Measurements from ENCODE around the gene PDHA2.
"Not testable (repeated sequence)": the region's sequence is repeated elsewhere in the genome, so short reads cannot be mapped to it uniquely, and the experiment has no call there.

The PDHA2 gene

GRCh38 chr4:95839891-95840290, at the start of gene PDHA2:
TSS of gene PDHA2 (plus strand) at chr4:95840093. CDS start at chr4:95840151, 58 bp downstream.
- no peak for DNase-seq

DNA sequence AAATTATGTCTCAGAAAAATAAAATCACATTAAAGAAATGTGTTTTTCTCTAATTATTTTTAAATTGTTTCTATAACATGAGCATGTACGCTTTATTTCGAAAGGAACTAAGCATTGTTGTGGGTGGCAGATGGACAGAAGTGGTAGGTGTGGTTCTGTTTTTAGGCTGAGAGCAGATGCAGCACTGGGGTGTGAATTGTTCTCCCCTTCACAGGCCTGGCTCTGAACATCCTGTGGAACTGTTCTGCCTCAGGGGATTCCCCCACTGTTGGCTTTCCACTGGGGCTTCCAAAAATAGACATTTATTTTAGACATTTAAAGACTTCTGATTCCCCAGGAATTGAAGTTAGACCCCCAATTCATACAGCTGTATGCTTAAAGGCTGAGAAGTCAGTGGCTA, 41.9 kb upstream of the PDHA2 start:
- no peak for DNase-seq

DNA sequence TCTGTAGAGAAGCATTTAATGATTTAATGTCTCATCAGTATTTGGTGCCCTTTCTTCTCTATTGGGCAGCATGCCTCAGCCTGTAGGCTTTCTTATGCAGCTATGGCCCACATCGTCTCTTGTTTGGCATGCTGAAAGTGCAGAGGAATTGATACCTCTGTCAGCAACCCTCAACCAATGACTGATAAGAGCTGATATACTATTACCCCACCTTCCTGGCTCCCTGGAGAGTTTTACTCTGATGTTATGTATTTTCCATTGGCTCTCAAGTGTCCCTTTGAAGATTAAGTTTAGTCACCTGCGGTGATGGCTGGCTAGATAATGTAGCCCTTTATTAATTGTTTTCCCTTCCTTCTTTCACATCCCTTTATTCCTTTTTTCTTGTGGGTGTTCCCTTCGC, 41.2 kb upstream of the PDHA2 start:
- no peak for DNase-seq

DNA sequence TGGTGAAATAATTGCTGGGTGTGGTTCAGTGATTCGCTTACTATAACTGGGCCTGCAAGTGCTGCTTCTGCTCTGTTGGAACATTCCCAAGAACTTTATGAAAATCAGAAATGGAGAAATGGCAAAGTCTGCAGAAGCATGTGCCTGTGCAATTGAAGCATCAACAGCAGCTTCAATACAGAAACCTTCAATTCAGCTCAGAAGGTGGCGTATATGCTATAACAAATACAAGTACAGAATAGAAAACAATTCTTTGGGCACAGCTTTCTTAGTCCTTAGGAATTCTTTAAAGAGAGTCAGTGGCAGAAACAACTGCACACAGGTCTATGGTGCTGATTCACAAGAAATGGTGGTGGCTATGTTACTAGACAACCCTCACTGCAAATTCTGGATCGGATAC, 18.0 kb upstream of the PDHA2 start:
- no peak for DNase-seq

GRCh38 chr4:95825546-95825945, 14.3 kb upstream of the PDHA2 start:
- no peak for DNase-seq

DNA sequence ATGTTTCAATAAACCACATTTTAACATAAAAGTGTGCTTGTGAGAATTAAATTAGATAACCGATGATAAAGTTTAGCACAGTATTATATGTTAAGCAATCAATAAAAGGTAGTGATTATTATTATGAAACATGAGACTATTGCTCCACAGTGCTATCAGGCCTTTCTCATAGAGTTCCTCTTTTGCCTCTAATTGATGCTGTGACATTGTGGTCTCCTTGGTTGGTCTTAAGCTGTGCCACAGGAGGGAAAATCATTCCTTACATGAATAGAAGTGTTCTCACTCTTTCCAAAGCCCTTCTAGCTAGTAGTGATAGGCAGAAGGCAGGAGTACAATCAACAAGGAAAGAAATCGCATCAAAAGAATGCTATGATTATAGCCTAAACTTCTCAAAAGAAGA, 9.2 kb upstream of the PDHA2 start:
- no peak for DNase-seq

DNA sequence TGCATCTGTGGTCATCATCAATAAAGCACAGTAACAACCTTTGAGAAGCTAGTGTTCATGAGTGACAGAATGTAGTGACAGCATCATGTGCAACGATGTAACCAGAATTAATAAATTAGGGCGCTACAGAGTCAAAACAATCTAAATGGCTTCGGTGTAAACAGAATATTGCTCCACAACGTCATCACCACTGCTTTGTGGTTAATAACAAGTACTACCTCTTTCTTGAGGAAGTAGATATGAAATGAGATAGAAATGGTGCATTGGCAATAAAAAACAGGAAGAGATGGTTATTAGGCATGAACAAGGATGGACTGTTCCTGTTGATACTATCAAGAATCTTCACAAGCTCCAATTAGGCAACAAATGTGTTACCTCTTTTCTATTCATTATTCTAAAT, 8.7 kb upstream of the PDHA2 start:
- DNase-seq, result no peak

DNA sequence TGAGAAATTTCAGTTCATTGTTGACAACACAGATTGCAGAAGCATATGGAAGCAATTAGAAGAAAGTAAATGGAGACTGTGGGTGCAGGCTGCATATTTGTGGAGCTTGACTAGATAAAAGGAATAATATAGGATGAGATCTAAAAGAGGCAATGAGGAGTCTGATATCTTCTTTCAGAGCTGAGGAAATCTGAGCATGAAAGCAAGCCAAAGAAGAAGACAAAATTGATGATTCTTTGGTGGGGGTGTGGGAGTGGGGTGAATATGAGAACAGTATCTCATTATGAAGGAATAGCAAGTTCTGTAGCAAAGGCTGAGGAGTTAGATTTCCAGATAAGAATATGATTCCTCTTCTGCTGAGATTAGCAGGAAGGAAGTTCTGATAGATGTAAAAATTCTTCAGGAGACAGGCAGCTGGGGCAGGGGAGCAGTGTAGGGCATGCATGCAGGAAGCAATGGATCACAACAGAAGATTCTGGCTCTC, 6.1 kb upstream of the PDHA2 start:
- DNase-seq, result no peak

GRCh38 chr4:95835672-95836071, 4.2 kb upstream of the PDHA2 start:
- no peak for DNase-seq

- DNase-seq, result no peak
Measured at GRCh38 chr4:95838192-95838591, 1.7 kb upstream of the PDHA2 start.

DNA sequence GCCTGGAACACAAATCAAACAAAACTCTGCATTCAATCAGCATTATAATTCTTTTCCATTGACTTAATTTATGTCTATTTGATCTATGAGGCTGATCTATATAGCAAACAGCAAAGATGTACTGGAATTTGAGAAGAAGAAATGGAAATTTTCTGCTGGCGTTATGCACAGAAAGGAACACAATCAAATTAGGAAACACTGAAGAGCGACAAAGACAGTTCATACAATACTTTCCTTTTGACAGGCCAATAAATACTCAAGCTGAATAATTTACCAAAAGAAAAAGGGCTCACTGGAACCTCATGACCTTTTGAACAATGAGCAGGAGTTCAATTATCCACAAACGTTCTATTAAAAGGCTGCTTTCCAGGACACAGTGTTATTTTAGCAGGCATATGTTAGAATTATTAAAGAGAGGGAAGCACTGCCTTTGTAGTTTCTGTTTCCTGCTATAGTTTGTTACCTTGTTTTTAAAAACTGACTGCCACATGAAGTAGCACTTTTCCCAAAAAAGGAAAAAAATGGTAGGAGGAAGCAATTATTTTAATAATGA, 8.1 kb downstream of the PDHA2 start:
- no peak for DNase-seq

- DNase-seq, result no peak
Measured at GRCh38 chr4:95850161-95850560, 10.3 kb downstream of the PDHA2 start.

GRCh38 chr4:95857761-95858160, 17.9 kb downstream of the PDHA2 start:
- DNase-seq, result no peak

DNA sequence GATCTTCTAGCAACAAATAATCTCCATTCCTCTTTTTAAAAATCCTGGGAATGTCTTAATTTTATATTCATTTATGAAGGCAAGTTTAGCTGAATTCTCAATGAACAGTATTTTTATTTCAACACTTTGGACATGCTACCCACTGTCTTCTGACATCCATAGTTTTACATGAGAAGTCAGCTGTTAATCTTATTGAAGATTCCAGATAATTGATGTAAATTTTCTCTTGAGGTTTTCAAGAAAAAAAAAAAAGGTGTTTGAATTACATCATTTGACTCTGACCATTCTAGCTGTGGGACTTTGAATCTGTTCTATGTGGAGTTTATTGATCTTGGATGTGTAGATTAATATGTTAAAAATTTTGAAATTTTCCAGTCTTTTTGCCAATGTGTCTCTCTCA, 28.0 kb downstream of the PDHA2 start:
- no peak for DNase-seq

DNA sequence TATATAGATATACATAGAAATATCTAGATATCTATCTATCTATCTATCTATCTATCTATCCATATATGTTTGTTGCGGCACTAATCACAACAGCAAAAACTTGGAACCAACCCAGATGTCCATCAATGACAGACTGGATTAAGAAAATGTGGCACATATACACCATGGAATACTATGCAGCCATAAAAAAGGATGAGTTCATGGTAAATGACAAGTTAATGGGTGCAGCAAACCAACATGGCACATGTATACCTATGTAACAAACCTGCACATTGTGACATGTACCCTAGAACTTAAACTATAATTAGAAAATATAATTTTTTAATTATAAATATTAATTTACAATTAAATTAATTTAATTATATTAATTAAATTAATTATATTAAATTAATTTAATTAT, 29.5 kb downstream of the PDHA2 start:
- not testable (repeated sequence) for DNase-seq

GRCh38 chr4:95869961-95870500, 30.1 kb downstream of the PDHA2 start:
- no peak for DNase-seq

- DNase-seq, result no peak
Measured at GRCh38 chr4:95877636-95878035, 37.7 kb downstream of the PDHA2 start.

DNA sequence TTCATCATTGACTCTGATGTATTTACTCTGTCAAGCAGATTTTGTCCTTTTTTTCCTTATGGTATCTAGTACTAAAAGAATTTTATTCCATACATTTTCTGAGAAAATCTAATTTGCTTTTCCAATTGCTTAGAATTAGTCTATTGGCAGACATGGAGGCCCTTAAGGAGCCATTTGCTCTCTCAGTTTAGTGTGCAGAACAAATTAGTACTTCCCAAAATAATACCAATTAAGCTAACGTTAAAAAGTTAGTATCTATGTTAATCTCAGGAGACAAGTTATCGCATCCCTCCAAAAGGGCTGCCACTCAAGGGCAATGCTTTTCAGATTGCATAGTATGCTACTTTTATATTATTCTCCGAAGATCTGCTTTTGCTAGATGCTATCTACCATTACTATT, 47.7 kb downstream of the PDHA2 start:
- no peak for DNase-seq

GRCh38 chr4:95889662-95890061, 49.8 kb downstream of the PDHA2 start:
- DNase-seq, result no peak
